GM12865 (cell line): Measurements from ENCODE around the gene IRF2.

Source experiments
- DNase-seq: peaks from one replicate; pipeline ENCODE4 v3.0.0; 2010; ENCODE audit warnings: low read depth
- H3K4me3 ChIP-seq: 2 replicates; pipeline ENCODE4 v1.5.1; 2011; ENCODE audit warnings: mild to moderate bottlenecking, low read depth, low read length, control low read depth
- CTCF ChIP-seq: IDR thresholded peaks from 2 replicates; pipeline ENCODE4 v1.5.1; 2011; ENCODE audit warnings: low read length, control low read depth, low read depth, inconsistent platforms; ENCODE audit not compliant: insufficient read depth; ENCODE audit errors: missing control alignments

Gene IRF2

GRCh38 chr4:184441461-184442313 lies 32.7 kb downstream of the IRF2 start:
- no peak for DNase-seq
- H3K4me3 ChIP-seq: no peak overlapping the region
- TF ChIP-seq CTCF: no peak

- DNase-seq: no peak
- no peak for TF ChIP-seq CTCF
- no peak overlapping the region for H3K4me3 ChIP-seq
Observed at GRCh38 chr4:184440595-184441358, 33.6 kb downstream of the IRF2 start.

GRCh38 chr4:184439856-184440594 lies 34.3 kb downstream of the IRF2 start:
- no peak for TF ChIP-seq CTCF
- H3K4me3 ChIP-seq: no peak overlapping the region
- no peak for DNase-seq

- no peak for DNase-seq
- no peak overlapping the region for H3K4me3 ChIP-seq
- TF ChIP-seq CTCF: no peak
Observed at GRCh38 chr4:184439386-184439785, 35.0 kb downstream of the IRF2 start.

- no peak for DNase-seq
Observed at GRCh38 chr4:184438375-184438774, 36.0 kb downstream of the IRF2 start.

More at GRCh38 chr4:184438375-184438774, 36.0 kb downstream of the IRF2 start:
- H3K4me3 ChIP-seq: no peak overlapping the region
- TF ChIP-seq CTCF: no peak
